ENCODE data around the gene LBHD1.

Gene LBHD1

GRCh38 chr11:62709247-62710000 lies 37.4 kb upstream of the LBHD1 start:
- no peak for TF ChIP-seq TARDBP (IDR thresholded peaks at IDR 0.05)
- TF ChIP-seq L3MBTL2 (conservative IDR thresholded peaks at IDR 0.05): no peak
- CTCF ChIA-PET: no interaction called here
- peak; percentile 59 for DNase-seq (ENCODE audit: extremely low spot score)
- POLR2A ChIA-PET: interaction anchor here (0.6 to 6.6 kb wide), 8 partner anchors 16 to 136 kb away, joined by 3 to 65 read pairs (median 4); partner anchors contain the start of genes B3GAT3, EEF1G, HNRNPUL2 and TTC9C

GRCh38 chr11:62708793-62709192 lies 36.7 kb upstream of the LBHD1 start:
- no peak for DNase-seq (ENCODE audit: extremely low spot score)
- TF ChIP-seq L3MBTL2 (conservative IDR thresholded peaks at IDR 0.05) (no peak), HDGF (IDR thresholded peaks at IDR 0.05; ENCODE audit: borderline replicate concordance) (no peak), FOXA1 (IDR thresholded peaks at IDR 0.05) (no peak), ZNF384 (IDR thresholded peaks at IDR 0.05) (no peak), SP1 (IDR thresholded peaks at IDR 0.05) (no peak), ARNT (IDR thresholded peaks at IDR 0.05) (no peak), PKNOX1 (IDR thresholded peaks at IDR 0.05) (no peak), CTBP1 (IDR thresholded peaks at IDR 0.05; ENCODE audit: borderline replicate concordance) (no peak), TARDBP (IDR thresholded peaks at IDR 0.05) (no peak), FOXK2 (IDR thresholded peaks at IDR 0.05) (no peak), NFRKB (IDR thresholded peaks at IDR 0.05) (no peak), SUZ12 (IDR thresholded peaks at IDR 0.05) (no peak), BHLHE40 (IDR thresholded peaks at IDR 0.05; ENCODE audit: borderline replicate concordance) (no peak), LEF1 (IDR thresholded peaks at IDR 0.05; ENCODE audit: borderline replicate concordance) (no peak), FOXM1 (IDR thresholded peaks at IDR 0.05; ENCODE audit: borderline replicate concordance) (no peak), ELF4 (IDR thresholded peaks at IDR 0.05) (no peak)
- CTCF ChIA-PET: no interaction called here
- POLR2A ChIA-PET: interaction anchor here (0.8 to 6.6 kb wide), 8 partner anchors 17 to 135 kb away, joined by 3 to 65 read pairs (median 4); partner anchors contain the start of genes B3GAT3, EEF1G, HNRNPUL2 and TTC9C

- TF ChIP-seq SUZ12 (IDR thresholded peaks at IDR 0.05): no peak
- TF ChIP-seq ARNT (IDR thresholded peaks at IDR 0.05): no peak
- no peak for TF ChIP-seq L3MBTL2 (conservative IDR thresholded peaks at IDR 0.05)
- no peak for TF ChIP-seq FOXM1 (IDR thresholded peaks at IDR 0.05; ENCODE audit: borderline replicate concordance)
- no peak for TF ChIP-seq FOXA1 (IDR thresholded peaks at IDR 0.05)
- POLR2A ChIA-PET: interaction anchor here (0.8 to 6.6 kb wide), 7 partner anchors 17 to 134 kb away, joined by 3 to 65 read pairs (median 4); partner anchors contain the start of genes EEF1G, HNRNPUL2, MTA2 and TTC9C
- CTCF ChIA-PET: no interaction called here
- DNase-seq (ENCODE audit: extremely low spot score): no peak
These were observed 36.3 kb upstream of the LBHD1 start for GRCh38 chr11:62708392-62708791.

- CTCF ChIA-PET: interaction anchor here (0.5 to 1.7 kb wide), 2 partner anchors 13 to 79 kb away, joined by 3 to 5 read pairs; no protein-coding TSS in a partner anchor
- POLR2A ChIA-PET: interaction anchor here (1.3 to 6.6 kb wide), 7 partner anchors 18 to 148 kb away, joined by 3 to 65 read pairs (median 6); partner anchors contain the start of genes HNRNPUL2, LBHD1, MTA2 and TTC9C
- no peak for DNase-seq (ENCODE audit: extremely low spot score)
- no peak for TF ChIP-seq CTBP1 (IDR thresholded peaks at IDR 0.05; ENCODE audit: borderline replicate concordance)
- no peak for TF ChIP-seq ARNT (IDR thresholded peaks at IDR 0.05)
- TF ChIP-seq LEF1 (IDR thresholded peaks at IDR 0.05; ENCODE audit: borderline replicate concordance): no peak
- TF ChIP-seq BHLHE40 (IDR thresholded peaks at IDR 0.05; ENCODE audit: borderline replicate concordance): no peak
- TF ChIP-seq FOXM1 (IDR thresholded peaks at IDR 0.05; ENCODE audit: borderline replicate concordance): no peak
These were observed 35.3 kb upstream of the LBHD1 start, which contains the start of the genes BSCL2 and GNG3 for GRCh38 chr11:62707277-62707861. Gene BSCL2, minus strand, starts transcription at chr11:62707424. Its CDS starts 229 bp downstream, at chr11:62707195. Gene GNG3, plus strand, starts transcription at chr11:62707676. Its CDS starts 620 bp downstream, at chr11:62708296.

- no peak for TF ChIP-seq FOXA1 (IDR thresholded peaks at IDR 0.05)
- no peak for TF ChIP-seq ELF4 (IDR thresholded peaks at IDR 0.05)
- TF ChIP-seq SP1 (IDR thresholded peaks at IDR 0.05): no peak
- TF ChIP-seq SUZ12 (IDR thresholded peaks at IDR 0.05): no peak
- TF ChIP-seq CTBP1 (IDR thresholded peaks at IDR 0.05; ENCODE audit: borderline replicate concordance): no peak
- TF ChIP-seq PKNOX1 (IDR thresholded peaks at IDR 0.05): no peak
- no peak for TF ChIP-seq HDGF (IDR thresholded peaks at IDR 0.05; ENCODE audit: borderline replicate concordance)
- TF ChIP-seq L3MBTL2 (conservative IDR thresholded peaks at IDR 0.05): no peak
- no peak for TF ChIP-seq FOXM1 (IDR thresholded peaks at IDR 0.05; ENCODE audit: borderline replicate concordance)
- no peak for TF ChIP-seq BHLHE40 (IDR thresholded peaks at IDR 0.05; ENCODE audit: borderline replicate concordance)
- TF ChIP-seq ZNF384 (IDR thresholded peaks at IDR 0.05): no peak
- no peak for TF ChIP-seq NFRKB (IDR thresholded peaks at IDR 0.05)
- no peak for TF ChIP-seq TARDBP (IDR thresholded peaks at IDR 0.05)
- TF ChIP-seq ARNT (IDR thresholded peaks at IDR 0.05): no peak
- TF ChIP-seq FOXK2 (IDR thresholded peaks at IDR 0.05): no peak
- no peak for TF ChIP-seq LEF1 (IDR thresholded peaks at IDR 0.05; ENCODE audit: borderline replicate concordance)
- DNase-seq (ENCODE audit: extremely low spot score): no peak
- ChIA-PET POLR2A (interaction anchor here (1.0 to 6.6 kb wide), 12 partner anchors 19 to 148 kb away, joined by 3 to 65 read pairs (median 6); partner anchors contain the start of genes HNRNPUL2, INTS5, LBHD1 and MTA2), CTCF (interaction anchor here (0.5 to 1.7 kb wide), 2 partner anchors 12 to 80 kb away, joined by 3 to 5 read pairs; no protein-coding TSS in a partner anchor)
These were observed 34.8 kb upstream of the LBHD1 start for GRCh38 chr11:62706850-62707247.

Data from HEK293T (cell line).